Measurements from ENCODE around the gene LRRC8C. TPM values are rescaled to one million over a fixed set of nuclear protein-coding genes. Genes with fewer than 3 reads are reported as not detected.

LRRC8C gene
- total and polyA plus RNA-seq, 2 experiments from 2014 or later = 0.70 to 1.5 TPM

- WGBS (ENCODE audit: low lambda C conversion rate, missing lambda C conversion rate) = 80% methylated on average over 3 of the region's 3 CpGs
- DNase-seq (ENCODE audit: low spot score) = no peak
- H3K9me3 ChIP-seq (ENCODE audit: low read depth) = no peaks in the 10 kb centered on the region
- no peak overlapping the region for H3K4me2 ChIP-seq
- no peak for TF ChIP-seq EZH2phosphoT487 (IDR thresholded peaks at IDR 0.05; ENCODE audit: low read depth, severe bottlenecking, unreplicated experiment)
- TF ChIP-seq CTCF (IDR thresholded peaks at IDR 0.05; ENCODE audit: poor library complexity) = no peak
- no peak for TF ChIP-seq EZH2 (IDR thresholded peaks at IDR 0.05; ENCODE audit: borderline replicate concordance)
- H3K36me3 ChIP-seq (replicated peaks; ENCODE audit: insufficient read depth, low read depth) = no peaks in the 10 kb centered on the region
- no peaks in the 10 kb centered on the region for H3K79me2 ChIP-seq
- no peak overlapping the region for H2AFZ ChIP-seq
- no peaks in the 10 kb centered on the region for H3K9me2 ChIP-seq (replicated peaks; ENCODE audit: insufficient read depth)
- no peaks in the 10 kb centered on the region for H3K27me3 ChIP-seq
- H3K4me3 ChIP-seq = no peak overlapping the region
- H4K20me1 ChIP-seq (ENCODE audit: insufficient read depth, poor library complexity, severe bottlenecking) = no peaks in the 10 kb centered on the region
- H3K4me1 ChIP-seq (ENCODE audit: insufficient read depth) = peaks cover 6% of the 10 kb centered on the region
- no peak overlapping the region for H3K27ac ChIP-seq
Measured at GRCh38 chr1:89622895-89623294, 10.0 kb upstream of the LRRC8C start.

- H2AFZ ChIP-seq = no peak overlapping the region
- H3K9me2 ChIP-seq (replicated peaks; ENCODE audit: insufficient read depth) = no peaks in the 10 kb centered on the region
- no peak for TF ChIP-seq CTCF (IDR thresholded peaks at IDR 0.05; ENCODE audit: poor library complexity)
- TF ChIP-seq EZH2phosphoT487 (IDR thresholded peaks at IDR 0.05; ENCODE audit: low read depth, severe bottlenecking, unreplicated experiment) = no peak
- no peak for TF ChIP-seq EZH2 (IDR thresholded peaks at IDR 0.05; ENCODE audit: borderline replicate concordance)
- no peaks in the 10 kb centered on the region for H3K9me3 ChIP-seq (ENCODE audit: low read depth)
- 88% methylated on average over 1 of the region's 1 CpG for WGBS (ENCODE audit: low lambda C conversion rate, missing lambda C conversion rate)
- H4K20me1 ChIP-seq (ENCODE audit: insufficient read depth, poor library complexity, severe bottlenecking) = no peaks in the 10 kb centered on the region
- H3K79me2 ChIP-seq = no peaks in the 10 kb centered on the region
- no peaks in the 10 kb centered on the region for H3K27me3 ChIP-seq
- H3K27ac ChIP-seq = no peak overlapping the region
- H3K4me2 ChIP-seq = no peak overlapping the region
- peaks cover 6% of the 10 kb centered on the region for H3K4me1 ChIP-seq (ENCODE audit: insufficient read depth)
- no peak for DNase-seq (ENCODE audit: low spot score)
- H3K4me3 ChIP-seq = no peak overlapping the region
- H3K36me3 ChIP-seq (replicated peaks; ENCODE audit: insufficient read depth, low read depth) = no peaks in the 10 kb centered on the region
Measured at GRCh38 chr1:89624314-89624713, 8.6 kb upstream of the LRRC8C start.

- Histone ChIP-seq H2AFZ (no peak overlapping the region), H3K4me3 (no peak overlapping the region), H3K4me2 (no peak overlapping the region), H3K27me3 (no peaks in the 10 kb centered on the region), H3K79me2 (no peaks in the 10 kb centered on the region), H3K4me1 (ENCODE audit: insufficient read depth) (peaks cover 6% of the 10 kb centered on the region), H4K20me1 (ENCODE audit: insufficient read depth, poor library complexity, severe bottlenecking) (no peaks in the 10 kb centered on the region), H3K9me3 (ENCODE audit: low read depth) (no peaks in the 10 kb centered on the region), H3K27ac (no peak overlapping the region), H3K9me2 (replicated peaks; ENCODE audit: insufficient read depth) (no peaks in the 10 kb centered on the region), H3K36me3 (replicated peaks; ENCODE audit: insufficient read depth, low read depth) (no peaks in the 10 kb centered on the region)
- 86% methylated on average over 4 of the region's 4 CpGs for WGBS (ENCODE audit: low lambda C conversion rate, missing lambda C conversion rate)
- DNase-seq (ENCODE audit: low spot score) = no peak
- no peak for TF ChIP-seq EZH2 (IDR thresholded peaks at IDR 0.05; ENCODE audit: borderline replicate concordance)
- TF ChIP-seq EZH2phosphoT487 (IDR thresholded peaks at IDR 0.05; ENCODE audit: low read depth, severe bottlenecking, unreplicated experiment) = no peak
Measured at GRCh38 chr1:89624715-89625323, 8.1 kb upstream of the LRRC8C start.

GRCh38 chr1:89627596-89627962 is 5.3 kb upstream of the LRRC8C start:
- H3K27ac ChIP-seq = no peak overlapping the region
- H3K9me3 ChIP-seq (ENCODE audit: low read depth) = no peaks in the 10 kb centered on the region
- no peak for DNase-seq (ENCODE audit: low spot score)
- H3K36me3 ChIP-seq (replicated peaks; ENCODE audit: insufficient read depth, low read depth) = no peaks in the 10 kb centered on the region
- no peak overlapping the region for H3K4me3 ChIP-seq
- no peaks in the 10 kb centered on the region for H3K79me2 ChIP-seq
- no peak for TF ChIP-seq EZH2 (IDR thresholded peaks at IDR 0.05; ENCODE audit: borderline replicate concordance)
- no peak for TF ChIP-seq EZH2phosphoT487 (IDR thresholded peaks at IDR 0.05; ENCODE audit: low read depth, severe bottlenecking, unreplicated experiment)
- TF ChIP-seq CTCF (IDR thresholded peaks at IDR 0.05; ENCODE audit: poor library complexity) = no peak
- H2AFZ ChIP-seq = no peak overlapping the region
- H3K4me2 ChIP-seq = no peak overlapping the region
- H3K27me3 ChIP-seq = no peaks in the 10 kb centered on the region
- no peaks in the 10 kb centered on the region for H3K9me2 ChIP-seq (replicated peaks; ENCODE audit: insufficient read depth)
- no peaks in the 10 kb centered on the region for H4K20me1 ChIP-seq (ENCODE audit: insufficient read depth, poor library complexity, severe bottlenecking)
- peaks cover 10% of the 10 kb centered on the region for H3K4me1 ChIP-seq (ENCODE audit: insufficient read depth)

Data from hepatocyte (in vitro differentiated cells).